ENCODE results near the gene TRAF4. TPM values are rescaled to one million over a fixed set of nuclear protein-coding genes. Genes with fewer than 3 reads are reported as not detected.
A peak's percentile ranks its signal among the peaks of the same experiment; 100 is the strongest.

TRAF4 gene
- total RNA-seq, 1 experiment from 2014 or later: 127 TPM

DNA sequence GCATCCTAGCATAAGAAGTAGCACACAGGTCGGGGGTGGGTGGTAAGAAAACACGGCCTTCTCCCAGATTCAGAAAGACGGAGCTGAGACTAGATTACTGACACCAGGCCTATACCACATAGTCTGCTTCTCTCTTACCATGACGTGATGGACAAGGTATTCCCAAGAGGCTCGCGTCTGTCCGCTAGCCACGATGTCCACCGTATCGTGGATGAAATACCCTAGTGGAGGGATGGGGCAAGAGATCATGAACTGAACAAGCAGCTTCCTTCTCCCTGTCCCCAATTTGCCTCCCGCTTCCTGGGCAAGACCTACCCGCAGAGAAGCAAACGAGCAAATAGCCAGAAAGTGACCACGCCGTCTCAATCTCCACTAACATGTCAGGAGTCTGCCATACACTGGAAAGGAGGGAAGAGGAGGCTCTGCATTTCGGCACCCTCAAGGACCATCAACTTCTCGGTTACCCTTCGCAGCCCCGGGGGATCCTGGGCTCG, 18.6 kb upstream of the TRAF4 start (continued):
- TF ChIP-seq, protein P1, sequence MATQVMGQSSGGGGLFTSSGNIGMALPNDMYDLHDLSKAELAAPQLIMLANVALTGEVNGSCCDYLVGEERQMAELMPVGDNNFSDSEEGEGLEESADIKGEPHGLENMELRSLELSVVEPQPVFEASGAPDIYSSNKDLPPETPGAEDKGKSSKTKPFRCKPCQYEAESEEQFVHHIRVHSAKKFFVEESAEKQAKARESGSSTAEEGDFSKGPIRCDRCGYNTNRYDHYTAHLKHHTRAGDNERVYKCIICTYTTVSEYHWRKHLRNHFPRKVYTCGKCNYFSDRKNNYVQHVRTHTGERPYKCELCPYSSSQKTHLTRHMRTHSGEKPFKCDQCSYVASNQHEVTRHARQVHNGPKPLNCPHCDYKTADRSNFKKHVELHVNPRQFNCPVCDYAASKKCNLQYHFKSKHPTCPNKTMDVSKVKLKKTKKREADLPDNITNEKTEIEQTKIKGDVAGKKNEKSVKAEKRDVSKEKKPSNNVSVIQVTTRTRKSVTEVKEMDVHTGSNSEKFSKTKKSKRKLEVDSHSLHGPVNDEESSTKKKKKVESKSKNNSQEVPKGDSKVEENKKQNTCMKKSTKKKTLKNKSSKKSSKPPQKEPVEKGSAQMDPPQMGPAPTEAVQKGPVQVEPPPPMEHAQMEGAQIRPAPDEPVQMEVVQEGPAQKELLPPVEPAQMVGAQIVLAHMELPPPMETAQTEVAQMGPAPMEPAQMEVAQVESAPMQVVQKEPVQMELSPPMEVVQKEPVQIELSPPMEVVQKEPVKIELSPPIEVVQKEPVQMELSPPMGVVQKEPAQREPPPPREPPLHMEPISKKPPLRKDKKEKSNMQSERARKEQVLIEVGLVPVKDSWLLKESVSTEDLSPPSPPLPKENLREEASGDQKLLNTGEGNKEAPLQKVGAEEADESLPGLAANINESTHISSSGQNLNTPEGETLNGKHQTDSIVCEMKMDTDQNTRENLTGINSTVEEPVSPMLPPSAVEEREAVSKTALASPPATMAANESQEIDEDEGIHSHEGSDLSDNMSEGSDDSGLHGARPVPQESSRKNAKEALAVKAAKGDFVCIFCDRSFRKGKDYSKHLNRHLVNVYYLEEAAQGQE (IDR thresholded peaks at IDR 0.05; ENCODE audit: low read depth): no peak
- TF ChIP-seq TCF7L2 (IDR thresholded peaks at IDR 0.05; ENCODE audit: borderline replicate concordance, extremely low read depth, insufficient read depth, insufficient read length) (no peak), EZH2 (IDR thresholded peaks at IDR 0.05) (no peak)

DNA sequence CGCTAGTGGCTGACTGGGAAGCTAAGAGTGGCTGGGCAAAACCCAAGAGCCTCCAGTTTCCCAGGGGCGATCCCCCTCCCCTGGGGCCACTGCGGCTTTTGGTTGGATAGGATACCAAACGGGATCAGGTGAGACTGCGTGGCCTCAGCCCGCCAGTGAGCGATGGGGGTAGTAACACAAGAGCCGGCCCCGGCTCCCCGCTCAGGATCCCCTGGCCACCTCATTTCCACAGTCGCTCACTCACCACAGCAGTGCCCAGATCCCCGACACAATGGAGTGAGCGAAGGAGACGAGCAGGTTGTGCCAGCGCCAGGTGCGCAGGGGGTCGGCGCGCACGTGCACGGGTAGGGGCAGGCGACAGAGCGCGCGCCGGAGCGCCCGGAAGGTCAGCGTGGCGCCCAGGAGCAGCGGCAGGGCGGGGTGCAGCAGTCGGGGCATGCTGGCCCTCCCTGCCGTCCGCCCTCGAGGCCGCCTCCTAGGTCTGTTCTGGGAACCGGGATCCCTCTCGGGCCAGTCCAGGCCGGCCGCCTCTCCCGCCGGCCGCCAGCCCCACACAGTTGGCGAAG, 18.1 kb upstream of the TRAF4 start:
- H3K79me2 ChIP-seq (ENCODE audit: insufficient read depth, low read length): peaks cover 40% of the 10 kb centered on the region
- H3K9me3 ChIP-seq (ENCODE audit: control insufficient read depth in 1 of 2, insufficient read depth in 1 of 2, low read depth in 1 of 2, low read length in 2 of 2): no peaks in the 10 kb centered on the region
- peaks cover 15% of the 10 kb centered on the region; the same call in 1 of the 2 replicates for H4K20me1 ChIP-seq (ENCODE audit: insufficient read depth)
- H3K4me3 ChIP-seq (replicated peaks in 1 of 2; ENCODE audit: low read depth in 1 of 2, low read length in 2 of 2): peak overlapping the region; percentile 58 to 59
- no peaks in the 10 kb centered on the region for H3K9me2 ChIP-seq (ENCODE audit: insufficient read depth)
- DNase-seq (ENCODE audit: low read depth, low spot score) (no peak), ATAC-seq (peak; percentile 35)
- ChIA-PET CTCF (interaction anchor here (0.9 to 5.2 kb wide), 14 partner anchors 22 to 390 kb away, joined by 3 to 207 read pairs (median 16); partner anchors contain the start of genes PHF12 and TRAF4), POLR2A (interaction anchor here (0.9 to 5.4 kb wide), 12 partner anchors 15 to 228 kb away, joined by 3 to 149 read pairs (median 4); partner anchors contain the start of genes PHF12, PROCA1 and TRAF4), RAD21 (ENCODE audit: low non-redundant PET in 1 of 2, low total read pairs in 2 of 2, uncharacterized antibody in 2 of 2, unreplicated experiment in 2 of 2) (interaction anchor here (0.9 to 3.3 kb wide), 13 partner anchors 17 to 392 kb away, joined by 3 to 28 read pairs (median 7); partner anchors contain the start of genes PHF12 (in 2 of the 2) and DHRS13 (in 1 of the 2))
- TF ChIP-seq, protein P2, sequence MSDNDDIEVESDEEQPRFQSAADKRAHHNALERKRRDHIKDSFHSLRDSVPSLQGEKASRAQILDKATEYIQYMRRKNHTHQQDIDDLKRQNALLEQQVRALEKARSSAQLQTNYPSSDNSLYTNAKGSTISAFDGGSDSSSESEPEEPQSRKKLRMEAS (IDR thresholded peaks at IDR 0.05): peak; percentile 94
- TF ChIP-seq EZH2phosphoT487 (IDR thresholded peaks at IDR 0.05; ENCODE audit: borderline replicate concordance): no peak
- no peak for TF ChIP-seq SRF (IDR thresholded peaks at IDR 0.05; ENCODE audit: low read depth)
- TF ChIP-seq CBX3 (IDR thresholded peaks at IDR 0.05; ENCODE audit: low read depth): no peak
- TF ChIP-seq POLR2A (IDR thresholded peaks at IDR 0.05; ENCODE audit: borderline replicate concordance, extremely low read depth, insufficient read depth, insufficient read length): peak; percentile 84
- peak; percentile 63; the same call in 1 of the 2 replicates for TF ChIP-seq ZFX (IDR thresholded peaks at IDR 0.05)
- no peak for TF ChIP-seq FOSL1 (IDR thresholded peaks at IDR 0.05; ENCODE audit: low read depth)
- TF ChIP-seq, protein P3, sequence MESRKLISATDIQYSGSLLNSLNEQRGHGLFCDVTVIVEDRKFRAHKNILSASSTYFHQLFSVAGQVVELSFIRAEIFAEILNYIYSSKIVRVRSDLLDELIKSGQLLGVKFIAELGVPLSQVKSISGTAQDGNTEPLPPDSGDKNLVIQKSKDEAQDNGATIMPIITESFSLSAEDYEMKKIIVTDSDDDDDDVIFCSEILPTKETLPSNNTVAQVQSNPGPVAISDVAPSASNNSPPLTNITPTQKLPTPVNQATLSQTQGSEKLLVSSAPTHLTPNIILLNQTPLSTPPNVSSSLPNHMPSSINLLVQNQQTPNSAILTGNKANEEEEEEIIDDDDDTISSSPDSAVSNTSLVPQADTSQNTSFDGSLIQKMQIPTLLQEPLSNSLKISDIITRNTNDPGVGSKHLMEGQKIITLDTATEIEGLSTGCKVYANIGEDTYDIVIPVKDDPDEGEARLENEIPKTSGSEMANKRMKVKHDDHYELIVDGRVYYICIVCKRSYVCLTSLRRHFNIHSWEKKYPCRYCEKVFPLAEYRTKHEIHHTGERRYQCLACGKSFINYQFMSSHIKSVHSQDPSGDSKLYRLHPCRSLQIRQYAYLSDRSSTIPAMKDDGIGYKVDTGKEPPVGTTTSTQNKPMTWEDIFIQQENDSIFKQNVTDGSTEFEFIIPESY (IDR thresholded peaks at IDR 0.05; ENCODE audit: extremely low read depth, insufficient replicate concordance, low read length): peak; percentile 59
- peak; percentile 64 for TF ChIP-seq POLR2AphosphoS5 (IDR thresholded peaks at IDR 0.05; ENCODE audit: low read depth, low read length)
- no peak for TF ChIP-seq ZNF274 (IDR thresholded peaks at IDR 0.05; ENCODE audit: low read depth, low read length)
- peak overlapping the region; percentile 90 for H3K9ac ChIP-seq (ENCODE audit: low read length)
- H2AFZ ChIP-seq (ENCODE audit: low read depth, low read length, poor library complexity, severe bottlenecking): no peak overlapping the region
- H3K36me3 ChIP-seq (ENCODE audit: control insufficient read depth in 1 of 2, insufficient read depth in 2 of 2, low read length in 2 of 2): peaks cover 21 to 37% of the 10 kb centered on the region in 2 experiments; a peak in 3 of 4 replicates
- no peaks in the 10 kb centered on the region for H3K27me3 ChIP-seq (ENCODE audit: insufficient read depth, low read length)
- H3K4me2 ChIP-seq (ENCODE audit: low read length): peak overlapping the region; percentile 77
- peak overlapping the region; percentile 89 for H3K27ac ChIP-seq (ENCODE audit: low read depth, low read length)
- BruUV-seq (replicated peaks): no TSS peak
- intact Hi-C loops (cut with micrococcal nuclease): loop anchor here (2.0 to 5.0 kb wide), 4 partner anchors 123 to 387 kb away; partner anchors contain the start of gene DHRS13
- peaks cover 42 to 83% of the 10 kb centered on the region in 2 experiments for H3K4me1 ChIP-seq (ENCODE audit: control insufficient read depth in 1 of 2, insufficient read depth in 2 of 2, low read length in 2 of 2)

All from HCT116 (cell line).